IPS-18c (cell line): ENCODE data around the gene BRCA1.
A peak's percentile ranks its signal among the peaks of the same experiment; 100 is the strongest.
"Not testable (repeated sequence)": the region's sequence is repeated elsewhere in the genome, so short reads cannot be mapped to it uniquely, and the experiment has no call there.

Experiments
- H3K4me3 ChIP-seq: 2 replicates; pipeline ENCODE4 v1.7.0; 2013; ENCODE audit warnings: low read depth, mild to moderate bottlenecking, low read length, moderate library complexity; ENCODE audit not compliant: insufficient read depth
- H3K9me3 ChIP-seq: one replicate; pipeline ENCODE4 v1.6.1; 2013; ENCODE audit warnings: mild to moderate bottlenecking, low read length, moderate library complexity; ENCODE audit not compliant: control insufficient read depth, insufficient read depth

The BRCA1 gene

DNA sequence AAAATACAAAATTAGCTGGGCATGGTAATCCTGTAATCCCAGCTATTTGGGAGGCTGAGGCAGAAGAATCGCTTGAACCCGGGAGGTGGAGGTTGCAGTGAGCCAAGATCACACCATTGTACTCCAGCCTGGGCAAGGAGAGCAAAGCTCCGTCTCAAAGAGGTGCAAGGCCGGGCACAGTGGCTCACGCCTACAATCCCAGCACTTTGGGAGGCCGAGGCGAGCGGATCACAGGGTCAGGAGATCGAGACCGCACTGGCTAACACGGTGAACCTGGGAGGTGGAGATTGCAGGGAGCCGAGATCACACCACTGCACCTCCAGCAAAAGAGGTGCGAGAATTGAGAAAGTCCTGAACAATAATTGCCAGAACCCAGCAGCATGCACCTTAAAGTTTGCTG is 124.3 kb downstream of the BRCA1 start:
- H3K4me3 ChIP-seq, H3K9me3 ChIP-seq: not testable (repeated sequence)

GRCh38 chr17:42999003-42999525 is 126.1 kb downstream of the BRCA1 start:
- Histone ChIP-seq H3K9me3 (peaks cover 2% of the 10 kb centered on the region), H3K4me3 (peak overlapping the region; percentile 99)

DNA sequence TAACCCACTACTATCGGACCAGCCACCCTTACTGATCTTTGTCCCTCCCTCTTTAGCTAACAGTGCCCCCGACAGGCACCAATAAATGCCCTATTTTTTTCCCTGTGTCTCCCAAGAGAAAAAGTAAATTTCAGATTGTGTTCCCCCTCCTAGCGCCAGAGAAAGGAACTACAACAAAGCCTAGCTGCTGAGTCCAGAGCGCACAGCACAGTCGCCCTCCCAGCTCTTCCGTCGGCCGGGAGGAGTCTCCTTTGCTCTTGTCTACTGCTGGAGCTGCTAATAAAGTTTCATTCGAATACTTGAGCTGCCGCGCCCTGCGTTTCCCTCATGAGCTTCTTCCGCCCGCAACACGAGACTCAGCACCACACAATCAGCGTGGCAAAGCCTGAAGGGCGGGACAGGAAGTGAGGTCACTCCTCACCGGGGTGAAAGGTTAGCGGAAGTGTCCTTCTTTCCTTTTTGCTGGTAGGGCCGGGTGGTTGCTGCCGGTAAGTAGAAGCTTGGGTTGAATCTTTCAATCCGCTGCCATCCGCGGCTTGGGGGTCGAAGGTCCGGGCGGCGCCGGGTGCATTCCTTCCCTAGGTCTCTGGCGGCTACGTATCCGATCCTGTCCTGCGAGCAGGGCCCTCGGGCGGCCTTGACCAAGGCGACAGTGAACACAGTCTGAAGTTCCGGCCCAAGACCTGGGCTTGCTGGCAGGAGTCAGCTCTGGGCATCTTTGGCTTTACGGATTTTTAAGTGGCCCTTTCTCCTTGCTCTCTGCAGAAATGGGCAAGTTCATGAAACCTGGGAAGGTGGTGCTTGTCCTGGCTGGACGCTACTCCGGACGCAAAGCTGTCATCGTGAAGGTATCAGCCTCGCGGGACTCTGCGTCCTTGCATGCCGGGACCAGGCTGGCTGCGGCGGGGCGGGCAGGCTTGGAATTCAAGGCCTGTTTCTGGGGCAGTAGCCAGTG is 126.9 kb downstream of the BRCA1 start, which contains the start of gene RPL27:
Gene RPL27 (plus strand): TSS at position 436 of the 955 bp plus-strand sequence. CDS start 332 bp downstream, at position 768.
- Histone ChIP-seq H3K4me3 (peak within 1 kb of the TSS; percentile 99), H3K9me3 (peaks cover 2% of the 10 kb centered on the region)

DNA sequence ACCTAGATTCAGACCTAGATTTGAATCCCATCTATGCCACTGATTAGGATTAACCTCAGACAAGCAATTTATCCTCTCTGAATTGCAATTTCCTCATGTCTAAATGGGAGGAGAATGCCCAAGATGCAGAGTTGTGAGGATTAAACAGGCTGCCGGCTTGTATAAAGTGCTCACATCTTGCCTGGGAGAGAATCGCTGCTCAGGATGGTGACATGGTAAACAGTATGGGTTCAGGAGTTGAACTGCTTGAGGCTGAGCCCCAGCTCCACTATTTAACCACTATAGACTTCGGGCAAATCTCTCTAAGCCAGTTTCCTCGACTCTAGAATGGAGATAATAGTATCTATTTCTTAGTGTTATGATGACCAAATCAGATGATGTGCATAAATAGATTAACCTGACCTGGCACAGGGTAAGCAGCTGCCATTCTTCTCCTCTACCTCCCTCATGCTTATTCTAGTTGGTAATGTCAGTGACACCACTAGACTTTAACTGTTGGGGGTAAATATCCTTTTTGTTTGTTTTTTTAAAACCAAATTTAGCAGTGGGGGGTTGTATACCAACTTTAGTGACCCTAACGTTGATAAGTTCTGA is 127.7 kb downstream of the BRCA1 start:
- H3K4me3 ChIP-seq, result peak overlapping the region; percentile 43
- peaks cover 2% of the 10 kb centered on the region for H3K9me3 ChIP-seq
